GM19099 (cell line): ENCODE results near the gene CEP43.

Experiments
- POLR2A ChIP-seq: IDR thresholded peaks from 3 replicates; pipeline ENCODE4 v1.6.1; 2011; ENCODE audit warnings: low read depth; ENCODE audit not compliant: insufficient read length; ENCODE audit errors: extremely low read depth

CEP43 gene

GRCh38 chr6:166999145-166999883 lies at the start of gene CEP43:
CEP43 (plus strand) TSS chr6:166999397; CDS start chr6:166999413, 16 bp downstream.
- TF ChIP-seq POLR2A, result no peak

GRCh38 chr6:166949528-166950442 lies 49.4 kb upstream of the CEP43 start:
- no peak for TF ChIP-seq POLR2A

- no peak for TF ChIP-seq POLR2A
These were observed 48.8 kb upstream of the CEP43 start for GRCh38 chr6:166950443-166950821.

- peak; percentile 37 for TF ChIP-seq POLR2A
These were observed 48.1 kb upstream of the CEP43 start for GRCh38 chr6:166950892-166951669.

- no peak for TF ChIP-seq POLR2A
These were observed 47.5 kb upstream of the CEP43 start for GRCh38 chr6:166951670-166952060.

GRCh38 chr6:166952121-166952520 lies 47.1 kb upstream of the CEP43 start:
- TF ChIP-seq POLR2A, result no peak

- no peak for TF ChIP-seq POLR2A
These were observed 46.4 kb upstream of the CEP43 start for GRCh38 chr6:166952567-166953486.

- TF ChIP-seq POLR2A, result no peak
These were observed 45.0 kb upstream of the CEP43 start for GRCh38 chr6:166954118-166954713.

- no peak for TF ChIP-seq POLR2A
These were observed 43.9 kb upstream of the CEP43 start for GRCh38 chr6:166955121-166955864.

GRCh38 chr6:166955865-166956443 lies 43.2 kb upstream of the CEP43 start:
- no peak for TF ChIP-seq POLR2A

- peak; percentile 80 for TF ChIP-seq POLR2A
These were observed 42.6 kb upstream of the CEP43 start, which contains the start of gene RNASET2 for GRCh38 chr6:166956444-166957086. RNASET2 (minus strand) TSS chr6:166956550; CDS start chr6:166956182, 368 bp downstream.
